HAP-1 (cell line): ENCODE measurements around the gene ENTPD8.

ENCODE experiments used
- DNase-seq, 2 experiments: peaks; one replicate each; pipeline ENCODE4 v3.0.0-alpha.2; 2016 to 2020; ENCODE audit warnings: low spot score in 2 of 2
- H3K27me3 ChIP-seq: fragments of 250-450 bp; sonication (Bioruptor Pico); 2 replicates; pipeline ENCODE4 v1.5.1; 2020; ENCODE audit warnings: low read depth, mild to moderate bottlenecking, moderate library complexity
- H3K36me3 ChIP-seq: fragments of 250-450 bp; sonication (Bioruptor Pico); replicated peaks from 2 replicates; pipeline ENCODE4 v1.5.1; 2020; ENCODE audit warnings: mild to moderate bottlenecking
- H3K4me1 ChIP-seq: fragments of 250-450 bp; sonication (Bioruptor Pico); 2 replicates; pipeline ENCODE4 v1.5.1; 2020; ENCODE audit warnings: mild to moderate bottlenecking
- H3K4me3 ChIP-seq: fragments of 250-450 bp; sonication (Bioruptor Pico); 2 replicates; pipeline ENCODE4 v1.5.1; 2020; ENCODE audit warnings: mild to moderate bottlenecking, moderate library complexity
- H3K9me3 ChIP-seq: fragments of 250-450 bp; sonication (Bioruptor Pico); 2 replicates; pipeline ENCODE4 v1.5.1; 2020; ENCODE audit warnings: mild to moderate bottlenecking, moderate library complexity
- in situ Hi-C: fragments of 300-500 bp; cut with MboI; formaldehyde crosslinking; loops from 3 replicates; pipeline ENCODE4 v1.14.3; 2020; ENCODE audit warnings: low sequenced_read_pairs, inconsistent platforms, mixed read lengths

ENTPD8 gene

GRCh38 chr9:137465000-137465719 is 24.0 kb upstream of the ENTPD8 start:
- Histone ChIP-seq H3K4me1 (no peaks in the 10 kb centered on the region), H3K27me3 (peaks cover 10% of the 10 kb centered on the region; the same call in 1 of the 2 replicates), H3K36me3 (no peaks in the 10 kb centered on the region), H3K9me3 (peaks cover 2% of the 10 kb centered on the region; the same call in 1 of the 2 replicates), H3K4me3 (no peak overlapping the region)
- no peak for DNase-seq
- in situ Hi-C loops = no loop called here

- Histone ChIP-seq H3K36me3 (no peaks in the 10 kb centered on the region), H3K9me3 (peaks cover 2% of the 10 kb centered on the region; the same call in 1 of the 2 replicates), H3K4me3 (no peak overlapping the region), H3K4me1 (peaks cover 3% of the 10 kb centered on the region), H3K27me3 (peaks cover 6% of the 10 kb centered on the region; the same call in 1 of the 2 replicates)
- no peak for DNase-seq
- in situ Hi-C loops = no loop called here
Measured at GRCh38 chr9:137464291-137464999, 23.3 kb upstream of the ENTPD8 start.

- H3K36me3 ChIP-seq = no peaks in the 10 kb centered on the region
- in situ Hi-C loops = no loop called here
- H3K4me3 ChIP-seq = no peak overlapping the region
- H3K27me3 ChIP-seq = peaks cover under 1% of the 10 kb centered on the region; the same call in 1 of the 2 replicates
- no peak for DNase-seq
- H3K4me1 ChIP-seq = peaks cover 5% of the 10 kb centered on the region
- peaks cover 2% of the 10 kb centered on the region; the same call in 1 of the 2 replicates for H3K9me3 ChIP-seq
Measured at GRCh38 chr9:137463931-137464290, 22.8 kb upstream of the ENTPD8 start.

GRCh38 chr9:137462986-137463930 is 22.1 kb upstream of the ENTPD8 start:
- in situ Hi-C loops = no loop called here
- Histone ChIP-seq H3K36me3 (no peaks in the 10 kb centered on the region), H3K4me3 (no peak overlapping the region), H3K4me1 (peaks cover 5% of the 10 kb centered on the region), H3K9me3 (peaks cover 2% of the 10 kb centered on the region; the same call in 1 of the 2 replicates), H3K27me3 (no peaks in the 10 kb centered on the region)
- DNase-seq = no peak

- no peaks in the 10 kb centered on the region for H3K27me3 ChIP-seq
- no peak overlapping the region for H3K4me3 ChIP-seq
- DNase-seq = no peak
- peaks cover 5% of the 10 kb centered on the region for H3K4me1 ChIP-seq
- peaks cover 2% of the 10 kb centered on the region; the same call in 1 of the 2 replicates for H3K9me3 ChIP-seq
- in situ Hi-C loops = no loop called here
- H3K36me3 ChIP-seq = peaks cover 4% of the 10 kb centered on the region
Measured at GRCh38 chr9:137462396-137462985, 21.3 kb upstream of the ENTPD8 start.

- peaks cover 11% of the 10 kb centered on the region for H3K36me3 ChIP-seq
- peaks cover 5% of the 10 kb centered on the region for H3K4me1 ChIP-seq
- no peak overlapping the region for H3K4me3 ChIP-seq
- in situ Hi-C loops = no loop called here
- H3K9me3 ChIP-seq = peaks cover 2% of the 10 kb centered on the region; the same call in 1 of the 2 replicates
- peak; percentile 41 to 77 for DNase-seq
- no peaks in the 10 kb centered on the region for H3K27me3 ChIP-seq
Measured at GRCh38 chr9:137461663-137462395, 20.7 kb upstream of the ENTPD8 start.

GRCh38 chr9:137461316-137461662 is 20.1 kb upstream of the ENTPD8 start:
- in situ Hi-C loops = no loop called here
- Histone ChIP-seq H3K36me3 (peaks cover 16% of the 10 kb centered on the region), H3K4me1 (peaks cover 5% of the 10 kb centered on the region), H3K27me3 (no peaks in the 10 kb centered on the region), H3K9me3 (peaks cover 2% of the 10 kb centered on the region; the same call in 1 of the 2 replicates), H3K4me3 (no peak overlapping the region)
- DNase-seq = no peak

GRCh38 chr9:137460363-137461315 is 19.5 kb upstream of the ENTPD8 start:
- Histone ChIP-seq H3K9me3 (peaks cover 2% of the 10 kb centered on the region; the same call in 1 of the 2 replicates), H3K4me1 (peaks cover 5% of the 10 kb centered on the region), H3K4me3 (no peak overlapping the region), H3K36me3 (peaks cover 21% of the 10 kb centered on the region), H3K27me3 (no peaks in the 10 kb centered on the region)
- in situ Hi-C loops = no loop called here
- no peak for DNase-seq

GRCh38 chr9:137459601-137460362 is 18.6 kb upstream of the ENTPD8 start:
- in situ Hi-C loops = no loop called here
- no peaks in the 10 kb centered on the region for H3K27me3 ChIP-seq
- peaks cover 5% of the 10 kb centered on the region for H3K4me1 ChIP-seq
- peaks cover 29% of the 10 kb centered on the region for H3K36me3 ChIP-seq
- no peak for DNase-seq
- H3K9me3 ChIP-seq = peaks cover 2% of the 10 kb centered on the region; the same call in 1 of the 2 replicates
- peak overlapping the region; percentile 25 for H3K4me3 ChIP-seq

- H3K9me3 ChIP-seq = peaks cover 2% of the 10 kb centered on the region; the same call in 1 of the 2 replicates
- in situ Hi-C loops = no loop called here
- peak within 1 kb of the TSS; percentile 62 for H3K4me3 ChIP-seq
- peaks cover 10% of the 10 kb centered on the region for H3K4me1 ChIP-seq
- no peaks in the 10 kb centered on the region for H3K27me3 ChIP-seq
- peaks cover 35% of the 10 kb centered on the region for H3K36me3 ChIP-seq
- DNase-seq = peak; percentile 81 to 95
Measured at GRCh38 chr9:137459152-137459600, 18.0 kb upstream of the ENTPD8 start, which contains the start of gene NSMF. NSMF (minus strand) TSS chr9:137459334; CDS start chr9:137459102, 232 bp downstream.
